ENCODE results near the gene EIF4EBP3.

EIF4EBP3 gene

GRCh38 chr5:140557136-140557805, 9.8 kb downstream of the EIF4EBP3 start, which contains the start of gene SRA1:
Gene SRA1, minus strand, starts transcription at chr5:140557473. Its CDS starts 21 bp downstream, at chr5:140557452.
- ATAC-seq: peak; percentile 94

GRCh38 chr5:140557965-140558364, 10.5 kb downstream of the EIF4EBP3 start:
- no peak for DNase-seq
- ATAC-seq: no peak

More at GRCh38 chr5:140557136-140557805, 9.8 kb downstream of the EIF4EBP3 start, which contains the start of gene SRA1:
- peak; percentile 94 for DNase-seq

- no peak for ATAC-seq
- DNase-seq: no peak
Observed at GRCh38 chr5:140558542-140558941, 11.1 kb downstream of the EIF4EBP3 start.

GRCh38 chr5:140560227-140560626, 12.8 kb downstream of the EIF4EBP3 start:
- DNase-seq (no peak), ATAC-seq (no peak)

- DNase-seq (no peak), ATAC-seq (no peak)
Observed at GRCh38 chr5:140561753-140562523, 14.5 kb downstream of the EIF4EBP3 start.

GRCh38 chr5:140563596-140563995, 16.1 kb downstream of the EIF4EBP3 start:
- ATAC-seq (no peak), DNase-seq (no peak)

- ATAC-seq (peak; percentile 91), DNase-seq (peak; percentile 95)
Observed at GRCh38 chr5:140564196-140565023, 16.9 kb downstream of the EIF4EBP3 start, which contains the start of the genes APBB3 and SLC35A4. Gene APBB3, minus strand, starts transcription at chr5:140564598. Its CDS starts 353 bp downstream, at chr5:140564245. Gene SLC35A4, plus strand, starts transcription at chr5:140564828. Its CDS starts 2,342 bp downstream, at chr5:140567170.

- DNase-seq (no peak), ATAC-seq (peak; percentile 1)
Observed at GRCh38 chr5:140565024-140565779, 17.7 kb downstream of the EIF4EBP3 start.

GRCh38 chr5:140565780-140566095, 18.3 kb downstream of the EIF4EBP3 start:
- ATAC-seq (no peak), DNase-seq (no peak)

GRCh38 chr5:140566665-140567064, 19.2 kb downstream of the EIF4EBP3 start:
- ATAC-seq (no peak), DNase-seq (no peak)

- DNase-seq (no peak), ATAC-seq (no peak)
Observed at GRCh38 chr5:140567136-140567818, 19.8 kb downstream of the EIF4EBP3 start.

- no peak for ATAC-seq
- no peak for DNase-seq
Observed at GRCh38 chr5:140567871-140568270, 20.4 kb downstream of the EIF4EBP3 start.

GRCh38 chr5:140568443-140569063, 21.1 kb downstream of the EIF4EBP3 start:
- ATAC-seq (no peak), DNase-seq (no peak)

- ATAC-seq (no peak), DNase-seq (no peak)
Observed at GRCh38 chr5:140569197-140569596, 21.7 kb downstream of the EIF4EBP3 start.

- no peak for ATAC-seq
- DNase-seq: no peak
Observed at GRCh38 chr5:140570058-140570457, 22.6 kb downstream of the EIF4EBP3 start.

GRCh38 chr5:140570488-140570887, 23.0 kb downstream of the EIF4EBP3 start:
- ATAC-seq: no peak
- DNase-seq: no peak

GRCh38 chr5:140571105-140571504, 23.6 kb downstream of the EIF4EBP3 start:
- no peak for ATAC-seq
- DNase-seq: no peak

GRCh38 chr5:140573683-140574082, 26.2 kb downstream of the EIF4EBP3 start:
- no peak for DNase-seq
- no peak for ATAC-seq

GRCh38 chr5:140574165-140574564, 26.7 kb downstream of the EIF4EBP3 start:
- no peak for DNase-seq
- ATAC-seq: no peak

GRCh38 chr5:140575309-140575708, 27.8 kb downstream of the EIF4EBP3 start:
- no peak for ATAC-seq
- no peak for DNase-seq

GRCh38 chr5:140576776-140577201, 29.3 kb downstream of the EIF4EBP3 start:
- no peak for ATAC-seq
- no peak for DNase-seq

All from stimulated activated naive CD8-positive, alpha-beta T cell treated with anti-CD3 and anti-CD28 coated beads, Interleukin-15, Interleukin-2, amounts not matched to agents 100 U/mL and 50 U/mL, for 24 hours (primary cell).